ENCODE results near the gene EXOSC5. TPM values are rescaled to one million over a fixed set of nuclear protein-coding genes. Genes with fewer than 3 reads are reported as not detected.
A peak's percentile ranks its signal among the peaks of the same experiment; 100 is the strongest.

The EXOSC5 gene
- total and polyA plus RNA-seq, 12 donors = 4.2 to 73.7 (median 26.6) TPM

DNA sequence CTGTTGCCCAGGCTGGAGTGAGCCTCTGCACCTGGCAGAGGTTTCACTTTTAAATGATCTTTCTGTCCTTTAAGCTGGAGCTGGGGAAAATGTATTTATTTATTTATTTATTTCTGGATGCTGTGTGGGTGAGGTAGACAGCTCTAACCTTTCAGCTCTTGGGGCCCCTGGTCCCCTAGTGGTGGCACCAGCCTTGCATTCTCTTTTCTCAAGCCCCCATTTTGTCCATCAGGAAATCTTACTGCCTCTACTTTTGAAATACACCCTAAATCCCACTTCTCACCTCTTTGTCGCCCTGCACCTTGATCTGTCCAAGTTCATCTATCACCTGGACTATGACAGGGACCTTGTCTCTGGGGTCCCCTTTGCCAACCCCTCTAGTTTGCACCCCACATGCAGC, 31.1 kb downstream of the EXOSC5 start:
- no peak overlapping the region for H3K4me3 ChIP-seq
- H3K27me3 ChIP-seq = no peaks in the 10 kb centered on the region
- DNase-seq = no peak
- no peaks in the 10 kb centered on the region for H3K36me3 ChIP-seq (replicated peaks in 1 of 2)
- TF ChIP-seq CTCF (IDR thresholded peaks at IDR 0.05) = peak in 1 of 6 experiments; percentile 9
- no peak for TF ChIP-seq POLR2A (IDR thresholded peaks at IDR 0.05)
- H3K9me3 ChIP-seq (replicated peaks in 1 of 3) = no peaks in the 10 kb centered on the region
- peaks cover 28 to 29% of the 10 kb centered on the region in 2 donors for H3K4me1 ChIP-seq (replicated peaks in 1 of 2)
- WGBS, 4 donors = 91 to 100% (median 96%) methylated on average over 1 of the region's 1 CpG
- peak overlapping the region in 1 of 5 donors; percentile 8 for H3K27ac ChIP-seq
- intact Hi-C loops (cut with DNase I) = no loop called here

GRCh38 chr19:41364524-41365391, 32.4 kb downstream of the EXOSC5 start:
- Histone ChIP-seq H3K4me1 (replicated peaks in 1 of 2) (peaks cover 28 to 29% of the 10 kb centered on the region in 2 donors), H3K27ac (peak overlapping the region; percentile 95 to 99 (median 98)), H3K36me3 (replicated peaks in 1 of 2) (no peaks in the 10 kb centered on the region), H3K9me3 (replicated peaks in 1 of 3) (no peaks in the 10 kb centered on the region), H3K27me3 (no peaks in the 10 kb centered on the region), H3K4me3 (peak overlapping the region in 3 of 4 donors; percentile 71 to 85 (median 73))
- TF ChIP-seq CTCF (IDR thresholded peaks at IDR 0.05) (no peak), POLR2A (IDR thresholded peaks at IDR 0.05) (no peak)
- intact Hi-C loops (cut with DNase I) = no loop called here
- peak in 2 of 7 donors; percentile 23 to 45 for DNase-seq
- 67 to 78% (median 73%) methylated on average over 14 of the region's 14 CpGs for WGBS, 4 donors

DNA sequence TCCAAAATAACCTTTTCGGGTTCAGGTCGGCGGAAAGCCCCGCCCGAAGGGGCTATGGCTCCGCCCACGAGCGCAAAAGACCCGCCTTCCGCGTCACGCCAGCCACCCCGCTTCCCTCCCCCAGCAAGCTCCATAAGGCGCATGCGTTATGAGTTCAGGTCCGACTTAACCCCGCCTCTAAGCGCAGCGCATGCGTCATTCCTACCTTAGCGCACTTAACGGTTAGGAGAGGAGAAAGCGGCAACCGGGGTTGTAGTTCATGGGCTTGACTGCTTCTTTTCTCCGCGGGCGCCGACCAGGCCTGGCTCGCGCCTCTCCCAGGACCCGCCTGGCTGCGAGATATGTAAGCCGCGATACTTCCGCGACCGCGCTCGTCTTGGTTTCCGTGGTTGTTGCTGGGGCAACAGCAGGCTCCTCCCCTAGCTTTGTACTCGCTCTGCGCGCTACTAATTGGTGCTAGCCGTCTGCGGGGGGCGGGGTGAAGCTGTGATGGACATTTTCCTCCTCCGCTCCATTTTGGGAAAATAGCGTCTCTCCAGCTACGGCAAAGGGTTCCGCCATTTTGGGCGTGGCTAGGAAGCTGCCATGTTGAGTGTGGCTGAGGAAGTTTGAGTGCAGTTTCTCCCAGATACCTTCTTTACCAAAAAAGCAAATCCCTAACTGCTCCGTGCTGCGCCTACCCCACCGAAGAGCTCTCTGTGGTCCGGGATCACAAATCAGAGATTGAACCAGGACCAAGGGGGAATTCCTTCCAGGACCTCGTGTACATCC, 33.2 kb downstream of the EXOSC5 start, which contains the start of gene B9D2:
Gene B9D2 (minus strand): TSS at position 397 of the 771 bp plus-strand sequence. CDS start 630 bp downstream, outside the sequence.
- peak; percentile 98 to 99 (median 99) for DNase-seq
- intact Hi-C loops (cut with DNase I) = no loop called here
- 0 to 1% (median 1%) methylated on average over 9 to 56 of the region's 56 CpGs for WGBS, 4 donors

More for the DNA sequence above, 33.2 kb downstream of the EXOSC5 start, which contains the start of gene B9D2:
- Histone ChIP-seq H3K27me3 (no peaks in the 10 kb centered on the region), H3K4me3 (peak within 1 kb of the TSS in 3 of 4 donors; percentile 71 to 85 (median 73)), H3K27ac (peak within 1 kb of the TSS; percentile 95 to 99 (median 98)), H3K4me1 (replicated peaks in 1 of 2) (peaks cover 28 to 29% of the 10 kb centered on the region in 2 donors), H3K9me3 (replicated peaks in 1 of 3) (no peaks in the 10 kb centered on the region), H3K36me3 (replicated peaks in 1 of 2) (no peaks in the 10 kb centered on the region)
- TF ChIP-seq POLR2A (IDR thresholded peaks at IDR 0.05) = peak; percentile 48 to 82
- TF ChIP-seq CTCF (IDR thresholded peaks at IDR 0.05) = no peak
